OCI-LY3 (cell line): ENCODE measurements around the gene B4GALT2.

Experiments used
- EZH2phosphoT487 ChIP-seq: fragments of 200-600 bp; shearing (Covaris generic); IDR thresholded peaks from 2 replicates; pipeline ENCODE4 v1.6.1; 2018; ENCODE audit warnings: antibody characterized with exemption, mixed run types, low read depth
- TF ChIP-seq, protein P1 (sequence below): fragments of 200-600, 300-600 bp; sonication (generic); IDR thresholded peaks from 2 replicates; pipeline ENCODE4 v1.5.1; 2014; ENCODE audit warnings: antibody characterized with exemption, low read length, low read depth

DNA sequence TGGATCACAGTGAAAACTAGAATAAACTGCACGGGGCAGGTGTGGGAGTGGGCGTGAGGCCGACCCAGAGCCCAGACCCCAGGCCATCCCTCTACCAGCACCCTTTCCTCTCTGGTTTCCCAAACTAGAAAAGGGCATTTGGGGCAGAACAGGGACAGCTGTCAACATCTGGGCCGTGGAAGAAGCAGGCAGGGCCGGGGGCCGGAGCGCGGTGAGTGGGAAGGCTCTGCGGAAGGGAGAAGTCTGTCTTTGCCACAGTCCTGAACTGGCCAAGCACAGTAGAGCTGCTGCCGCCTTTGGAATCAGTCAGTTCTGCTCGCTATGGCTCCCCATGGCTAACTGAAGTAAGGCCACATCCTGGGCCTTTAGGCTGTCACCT lies 19.0 kb downstream of the B4GALT2 start:
- TF ChIP-seq, protein P1, sequence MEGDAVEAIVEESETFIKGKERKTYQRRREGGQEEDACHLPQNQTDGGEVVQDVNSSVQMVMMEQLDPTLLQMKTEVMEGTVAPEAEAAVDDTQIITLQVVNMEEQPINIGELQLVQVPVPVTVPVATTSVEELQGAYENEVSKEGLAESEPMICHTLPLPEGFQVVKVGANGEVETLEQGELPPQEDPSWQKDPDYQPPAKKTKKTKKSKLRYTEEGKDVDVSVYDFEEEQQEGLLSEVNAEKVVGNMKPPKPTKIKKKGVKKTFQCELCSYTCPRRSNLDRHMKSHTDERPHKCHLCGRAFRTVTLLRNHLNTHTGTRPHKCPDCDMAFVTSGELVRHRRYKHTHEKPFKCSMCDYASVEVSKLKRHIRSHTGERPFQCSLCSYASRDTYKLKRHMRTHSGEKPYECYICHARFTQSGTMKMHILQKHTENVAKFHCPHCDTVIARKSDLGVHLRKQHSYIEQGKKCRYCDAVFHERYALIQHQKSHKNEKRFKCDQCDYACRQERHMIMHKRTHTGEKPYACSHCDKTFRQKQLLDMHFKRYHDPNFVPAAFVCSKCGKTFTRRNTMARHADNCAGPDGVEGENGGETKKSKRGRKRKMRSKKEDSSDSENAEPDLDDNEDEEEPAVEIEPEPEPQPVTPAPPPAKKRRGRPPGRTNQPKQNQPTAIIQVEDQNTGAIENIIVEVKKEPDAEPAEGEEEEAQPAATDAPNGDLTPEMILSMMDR: no peak
- no peak for TF ChIP-seq EZH2phosphoT487
